ENCODE measurements around the gene C6orf120. TPM values are rescaled to one million over a fixed set of nuclear protein-coding genes. Genes with fewer than 3 reads are reported as not detected.
A peak's percentile ranks its signal among the peaks of the same experiment; 100 is the strongest.

C6orf120 gene
- total and polyA plus RNA-seq, 9 of the 15 experiments (the other 6 are each of a cell fraction or from before 2014, with no cell fraction given): 7.7 to 44.9 (median 34.8) TPM

- TF ChIP-seq SMC3 (conservative IDR thresholded peaks at IDR 0.05; ENCODE audit: insufficient read depth, low read depth, low read length) (no peak), YY1 (IDR thresholded peaks at IDR 0.05; ENCODE audit: borderline replicate concordance in 1 of 3, control insufficient read depth in 1 of 3, extremely low read depth in 1 of 3, insufficient read depth in 3 of 3, insufficient read length in 1 of 3, insufficient replicate concordance in 2 of 3, low read depth in 1 of 3, low read length in 2 of 3) (peak in 1 of 3 experiments; percentile 63), ZNF174 (CRISPR knock-in tag; IDR thresholded peaks at IDR 0.05) (no peak), KHSRP (IDR thresholded peaks at IDR 0.05) (no peak), ZFP91 (CRISPR knock-in tag; IDR thresholded peaks at IDR 0.05) (no peak), HLTF (IDR thresholded peaks at IDR 0.05) (no peak), NBN (IDR thresholded peaks at IDR 0.05; ENCODE audit: low read depth) (peak; percentile 30; the same call in 1 of the 2 replicates), ETS1 (conservative IDR thresholded peaks at IDR 0.05; ENCODE audit: control insufficient read depth, low read depth, low read length) (peak; percentile 51; the same call in 1 of the 2 replicates), ZNF507 (tag; conservative IDR thresholded peaks at IDR 0.05) (no peak), IRF1 (CRISPR knock-in tag; IDR thresholded peaks at IDR 0.05; ENCODE audit: borderline replicate concordance) (no peak), ETV5 (CRISPR knock-in tag; IDR thresholded peaks at IDR 0.05; ENCODE audit: low read depth) (peak; percentile 57; the same call in 1 of the 2 replicates), THAP12 (CRISPR knock-in tag; IDR thresholded peaks at IDR 0.05) (peak; percentile 57), NR4A1 (CRISPR knock-in tag; IDR thresholded peaks at IDR 0.05) (no peak), NR4A1 (tag; IDR thresholded peaks at IDR 0.05) (no peak), JUNB (CRISPR knock-in tag; conservative IDR thresholded peaks at IDR 0.05) (no peak), ZNF175 (CRISPR knock-in tag; IDR thresholded peaks at IDR 0.05; ENCODE audit: low read depth) (no peak), ZKSCAN3 (CRISPR knock-in tag; IDR thresholded peaks at IDR 0.05) (no peak), ELF1 (tag; IDR thresholded peaks at IDR 0.05) (no peak), POU5F1 (IDR thresholded peaks at IDR 0.05; ENCODE audit: borderline replicate concordance, low read depth, low read length, partially characterized antibody) (no peak), KAT7 (CRISPR knock-in tag; IDR thresholded peaks at IDR 0.05; ENCODE audit: borderline replicate concordance) (0 out of 2 replicates have a peak, but pooled peaks have one; percentile 77), RB1 (IDR thresholded peaks at IDR 0.05; ENCODE audit: low read depth) (peak; percentile 78), MECOM (CRISPR knock-in tag; IDR thresholded peaks at IDR 0.05) (no peak)
Measured at GRCh38 chr6:169723200-169723909, 21.4 kb downstream of the C6orf120 start (continued).

All from K562 (cell line).